ENCODE data around the gene VAC14.

DNA sequence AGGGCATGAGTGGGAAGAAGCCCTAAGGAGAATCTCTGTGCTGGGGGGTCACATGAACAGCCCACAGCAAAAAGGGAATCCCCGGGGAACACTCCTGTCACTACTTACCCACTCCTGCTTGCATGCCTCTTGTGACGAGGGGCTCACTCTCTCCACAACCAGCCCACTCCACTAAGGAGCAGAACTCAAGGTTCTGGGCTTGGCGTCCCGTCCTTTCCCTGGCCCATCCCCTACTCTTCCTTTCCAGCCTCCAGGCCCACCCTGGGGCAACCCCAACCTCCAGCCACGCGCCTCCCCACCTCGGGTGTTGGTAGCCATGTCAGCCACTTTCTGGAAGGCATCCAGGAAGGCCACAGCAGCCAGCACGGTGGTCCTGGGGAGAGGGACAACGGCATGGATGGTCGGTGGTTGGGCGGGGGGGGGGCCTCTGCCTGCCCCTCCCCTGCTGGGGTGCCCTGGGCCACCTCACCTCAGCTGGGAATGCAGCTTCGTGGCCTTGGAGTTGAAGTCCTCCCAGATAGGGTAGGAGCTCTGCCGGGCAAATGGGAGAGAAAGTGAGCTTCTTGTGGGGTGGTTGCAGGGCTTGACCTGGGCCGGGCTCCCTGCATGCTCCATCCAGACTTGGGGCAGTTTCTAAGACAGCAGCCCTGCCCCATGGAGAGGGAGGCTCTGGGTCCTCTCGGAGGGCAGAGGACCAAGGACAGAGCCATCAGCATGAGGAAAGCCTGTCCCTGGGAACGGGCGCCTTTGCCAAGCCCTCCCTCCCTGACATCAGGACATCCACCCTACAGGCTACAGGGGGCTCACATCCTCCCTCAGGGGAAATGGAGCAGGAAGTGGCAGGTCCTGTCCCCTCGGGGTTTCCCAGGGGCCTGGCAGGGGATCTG, 120.2 kb downstream of the VAC14 start:
- TF ChIP-seq TAF1 (IDR thresholded peaks at IDR 0.05; ENCODE audit: borderline replicate concordance, insufficient read depth, low read length) (no peak), SIN3A (IDR thresholded peaks at IDR 0.05; ENCODE audit: borderline replicate concordance, insufficient read depth, low read length) (no peak), POLR2AphosphoS5 (IDR thresholded peaks at IDR 0.05; ENCODE audit: low read depth, low read length) (no peak)
